HepG2 (cell line): ENCODE measurements around the gene ADGRG4.

Experiments
- ETV6 ChIP-seq: sonication (generic); formaldehyde crosslinking; conservative IDR thresholded peaks from 2 replicates; pipeline ENCODE4 v1.4.0; 2020; ENCODE audit warnings: missing genetic modification reagents
- SOX13 ChIP-seq, 3 experiments: fragments of 450-650 bp in 1 of 3; sonication (generic) in 1 of 3; formaldehyde crosslinking in 1 of 3; IDR thresholded peaks in 2 of 3; conservative IDR thresholded peaks in 1 of 3; 2 replicates each; pipeline versions ENCODE4 v1.5.0 to v1.6.1; 2016 to 2020; ENCODE audit warnings: antibody characterized with exemption in 1 of 3, mild to moderate bottlenecking in 1 of 3, missing compliant biosample characterization in 1 of 3, missing genetic modification reagents in 1 of 3, moderate library complexity in 1 of 3
- ZNF775 ChIP-seq: sonication (generic); formaldehyde crosslinking; IDR thresholded peaks from 2 replicates; pipeline ENCODE4 v1.4.0; 2020; ENCODE audit warnings: missing genetic modification reagents, mild to moderate bottlenecking, moderate library complexity, borderline replicate concordance
- ZNF891 ChIP-seq: sonication (generic); formaldehyde crosslinking; IDR thresholded peaks from 2 replicates; pipeline ENCODE4 v1.5.0; 2020; ENCODE audit warnings: mild to moderate bottlenecking, missing genetic modification reagents

DNA sequence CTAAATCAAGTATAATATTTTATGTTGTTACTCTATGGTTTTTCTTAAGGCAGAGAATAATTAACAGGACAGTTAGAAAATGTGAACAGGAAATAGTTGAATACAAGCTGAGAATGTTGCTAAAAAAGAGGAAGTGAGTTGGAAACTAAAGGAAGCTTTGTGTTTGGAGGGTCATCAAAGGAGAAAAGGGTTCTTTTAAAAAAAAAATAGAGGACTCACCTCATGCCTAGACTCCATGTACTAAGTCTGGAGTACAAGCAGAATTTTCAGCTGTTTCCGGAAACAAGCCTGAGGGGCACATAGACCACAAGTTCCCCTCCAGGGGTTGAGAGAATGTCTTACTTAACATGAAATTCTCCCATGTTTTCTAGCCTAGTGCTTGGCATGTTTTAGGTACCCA lies 29.5 kb upstream of the ADGRG4 start:
- TF ChIP-seq ZNF891 (no peak), ETV6 (CRISPR knock-in tag) (no peak), ZNF775 (CRISPR knock-in tag) (no peak), SOX13 (IDR thresholded peaks at IDR 0.05) (no peak), SOX13 (CRISPR knock-in tag; conservative IDR thresholded peaks at IDR 0.05 in 1 of 2, IDR thresholded peaks at IDR 0.05 in 1 of 2) (no peak)
